ENCODE data around the gene ERI3.

Gene ERI3

GRCh38 chr1:44322367-44322766, 32.7 kb downstream of the ERI3 start:
- Histone ChIP-seq H3K9me3 (ENCODE audit: insufficient read depth, low read length, severe bottlenecking) (no peaks in the 10 kb centered on the region), H3K4me3 (ENCODE audit: low read depth in 1 of 2, low read length in 2 of 2) (no peak overlapping the region), H2AFZ (ENCODE audit: low read depth, low read length) (no peak overlapping the region), H4K20me1 (ENCODE audit: insufficient read depth, low read length) (no peaks in the 10 kb centered on the region), H3K27ac (ENCODE audit: low read length) (no peak overlapping the region), H3K4me1 (ENCODE audit: insufficient read depth, low read length) (no peaks in the 10 kb centered on the region), H3K36me3 (ENCODE audit: insufficient read depth, low read length) (peaks cover 28% of the 10 kb centered on the region), H3K4me2 (ENCODE audit: insufficient read depth, low read length) (no peak overlapping the region), H3K9ac (ENCODE audit: low read depth, low read length) (no peak overlapping the region), H3K27me3 (ENCODE audit: insufficient read depth, low read length, poor library complexity) (no peaks in the 10 kb centered on the region), H3K79me2 (ENCODE audit: insufficient read depth, low read length) (no peaks in the 10 kb centered on the region)
- DNase-seq: no peak
- ATAC-seq (ENCODE audit: insufficient read depth, low read depth): no peak
- no peak for TF ChIP-seq EZH2 (IDR thresholded peaks at IDR 0.05; ENCODE audit: borderline replicate concordance, low read depth, low read length, severe bottlenecking)
- TF ChIP-seq CTCF (IDR thresholded peaks at IDR 0.05; ENCODE audit: borderline replicate concordance, extremely low read depth, low read length, poor library complexity, severe bottlenecking): no peak

GRCh38 chr1:44321466-44321865, 33.6 kb downstream of the ERI3 start:
- Histone ChIP-seq H4K20me1 (ENCODE audit: insufficient read depth, low read length) (no peaks in the 10 kb centered on the region), H3K4me2 (ENCODE audit: insufficient read depth, low read length) (no peak overlapping the region), H2AFZ (ENCODE audit: low read depth, low read length) (no peak overlapping the region), H3K9me3 (ENCODE audit: insufficient read depth, low read length, severe bottlenecking) (no peaks in the 10 kb centered on the region), H3K27me3 (ENCODE audit: insufficient read depth, low read length, poor library complexity) (no peaks in the 10 kb centered on the region), H3K4me1 (ENCODE audit: insufficient read depth, low read length) (no peaks in the 10 kb centered on the region), H3K36me3 (ENCODE audit: insufficient read depth, low read length) (peaks cover 36% of the 10 kb centered on the region), H3K9ac (ENCODE audit: low read depth, low read length) (no peak overlapping the region), H3K79me2 (ENCODE audit: insufficient read depth, low read length) (no peaks in the 10 kb centered on the region), H3K4me3 (ENCODE audit: low read depth in 1 of 2, low read length in 2 of 2) (no peak overlapping the region), H3K27ac (ENCODE audit: low read length) (no peak overlapping the region)
- DNase-seq (no peak), ATAC-seq (ENCODE audit: insufficient read depth, low read depth) (no peak)
- TF ChIP-seq CTCF (IDR thresholded peaks at IDR 0.05; ENCODE audit: borderline replicate concordance, extremely low read depth, low read length, poor library complexity, severe bottlenecking) (no peak), EZH2 (IDR thresholded peaks at IDR 0.05; ENCODE audit: borderline replicate concordance, low read depth, low read length, severe bottlenecking) (no peak)

- TF ChIP-seq CTCF (IDR thresholded peaks at IDR 0.05; ENCODE audit: borderline replicate concordance, extremely low read depth, low read length, poor library complexity, severe bottlenecking) (peak; percentile 92), EZH2 (IDR thresholded peaks at IDR 0.05; ENCODE audit: borderline replicate concordance, low read depth, low read length, severe bottlenecking) (no peak)
- no peak overlapping the region for H3K9ac ChIP-seq (ENCODE audit: low read depth, low read length)
- H3K79me2 ChIP-seq (ENCODE audit: insufficient read depth, low read length): no peaks in the 10 kb centered on the region
- peaks cover 65% of the 10 kb centered on the region for H3K36me3 ChIP-seq (ENCODE audit: insufficient read depth, low read length)
- no peak overlapping the region for H3K4me2 ChIP-seq (ENCODE audit: insufficient read depth, low read length)
- H2AFZ ChIP-seq (ENCODE audit: low read depth, low read length): no peak overlapping the region
- peak; percentile 47; the same call in 1 of the 3 replicates for ATAC-seq (ENCODE audit: insufficient read depth, low read depth)
- no peaks in the 10 kb centered on the region for H3K27me3 ChIP-seq (ENCODE audit: insufficient read depth, low read length, poor library complexity)
- no peaks in the 10 kb centered on the region for H3K9me3 ChIP-seq (ENCODE audit: insufficient read depth, low read length, severe bottlenecking)
- H3K4me3 ChIP-seq (ENCODE audit: low read depth in 1 of 2, low read length in 2 of 2): no peak overlapping the region
- no peaks in the 10 kb centered on the region for H3K4me1 ChIP-seq (ENCODE audit: insufficient read depth, low read length)
- DNase-seq: peak; percentile 44
- no peak overlapping the region for H3K27ac ChIP-seq (ENCODE audit: low read length)
- 0 out of 2 replicates have a peak, but pooled peaks cover 2% of the 10 kb centered on the region for H4K20me1 ChIP-seq (ENCODE audit: insufficient read depth, low read length)
Observed at GRCh38 chr1:44318097-44319088, 36.7 kb downstream of the ERI3 start.

All from DND-41 (cell line).